Endothelial cell of umbilical vein (primary cell): ENCODE measurements around the gene PLPPR3. TPM values are rescaled to one million over a fixed set of nuclear protein-coding genes. Genes with fewer than 3 reads are reported as not detected.

Experiments
- BruUV-seq: library from RNA; stranded (reverse); fragments of 400-500 nt; replicated peaks from 2 replicates; lab custom pipeline; 2021; lab: Mats Ljungman, UMichigan
- CTCF ChIA-PET: fragments of 300-600, 350-600 bp; sonication (Branson Sonifier 250); formaldehyde crosslinking; loops from one replicate; lab custom pipeline; 2021; ENCODE audit warnings: antibody characterized with exemption, inconsistent platforms; lab: Charles Lee
- POLR2A ChIA-PET: fragments of 300-600, 350-600 bp; sonication (Branson Sonifier 250); formaldehyde crosslinking; loops from one replicate; lab custom pipeline; 2021; ENCODE audit warnings: antibody characterized with exemption, inconsistent platforms; lab: Charles Lee
- DNase-seq: peaks from one replicate; pipeline ENCODE4 v3.0.0-alpha.2; 2011; ENCODE audit warnings: low read depth, low spot score
- FAIRE-seq: peaks from 2 replicates; lab custom pipeline; 2011; peaks lifted over from hg19 to GRCh38; lab: Jason Lieb, UNC
- H2AFZ ChIP-seq: 2 replicates; pipeline ENCODE4 v1.6.0; 2012; ENCODE audit warnings: low read depth, low read length, control low read depth, inconsistent platforms
- H3K27ac ChIP-seq: 2 replicates; pipeline ENCODE4 v1.5.1; 2011; ENCODE audit warnings: low read depth, mild to moderate bottlenecking, control low read depth, low read length, moderate library complexity; ENCODE audit not compliant: insufficient read depth
- H3K27me3 ChIP-seq, 2 experiments: 2 replicates each; pipeline versions ENCODE4 v1.6.0 to v1.6.1; 2011; ENCODE audit warnings: low read length in 2 of 2, mixed read lengths in 1 of 2; ENCODE audit not compliant: control insufficient read depth in 2 of 2, insufficient read depth in 2 of 2
- H3K36me3 ChIP-seq, 2 experiments: 2 replicates in 1 of 2; 3 replicates in 1 of 2; pipeline ENCODE4 v1.5.1; 2011; ENCODE audit warnings: low read length in 2 of 2, mild to moderate bottlenecking in 1 of 2, moderate library complexity in 1 of 2; ENCODE audit not compliant: control insufficient read depth in 2 of 2, insufficient read depth in 2 of 2; ENCODE audit errors: extremely low read depth in 1 of 2
- H3K4me1 ChIP-seq: 3 replicates; pipeline ENCODE4 v1.5.1; 2011; ENCODE audit warnings: mild to moderate bottlenecking, low read length; ENCODE audit not compliant: control insufficient read depth, insufficient read depth; ENCODE audit errors: extremely low read depth
- H3K4me2 ChIP-seq: 2 replicates; pipeline ENCODE4 v1.6.1; 2011; ENCODE audit warnings: low read length, control low read depth, mixed read lengths; ENCODE audit not compliant: insufficient read depth
- H3K4me3 ChIP-seq, 3 experiments: fragments of 200-600 bp in 1 of 3; sonication (generic), shearing (Covaris generic) in 1 of 3; replicated peaks in 1 of 3; 2 replicates each; pipeline ENCODE4 v1.5.1; 2011 to 2016; ENCODE audit warnings: control low read depth in 3 of 3, low read length in 3 of 3, mild to moderate bottlenecking in 2 of 3, inconsistent platforms in 1 of 3, low read depth in 1 of 3, moderate library complexity in 1 of 3; ENCODE audit not compliant: insufficient read depth in 1 of 3
- H3K79me2 ChIP-seq: 2 replicates; pipeline ENCODE4 v1.6.0; 2012; ENCODE audit warnings: low read length, inconsistent platforms; ENCODE audit not compliant: control insufficient read depth, insufficient read depth
- H3K9ac ChIP-seq: replicated peaks from 2 replicates; pipeline ENCODE3; 2011; ENCODE audit warnings: low read length, control low read depth; ENCODE audit not compliant: insufficient read depth; ENCODE audit errors: extremely low read depth
- H3K9me1 ChIP-seq: replicated peaks from 3 replicates; pipeline ENCODE4 v1.6.0; 2011; ENCODE audit warnings: mild to moderate bottlenecking, low read length; ENCODE audit not compliant: control insufficient read depth, insufficient read depth; ENCODE audit errors: extremely low read depth
- H3K9me3 ChIP-seq: replicated peaks from 2 replicates; pipeline ENCODE4 v1.5.1; 2012; ENCODE audit warnings: low read length, inconsistent platforms; ENCODE audit not compliant: control insufficient read depth, insufficient read depth
- H4K20me1 ChIP-seq: replicated peaks from 2 replicates; pipeline ENCODE3; 2011; ENCODE audit warnings: mild to moderate bottlenecking, low read length; ENCODE audit not compliant: control insufficient read depth, insufficient read depth; ENCODE audit errors: extremely low read depth
- EZH2 ChIP-seq: IDR thresholded peaks from 2 replicates; pipeline ENCODE4 v1.6.1; 2012; ENCODE audit warnings: borderline replicate concordance, low read depth, mild to moderate bottlenecking, moderate library complexity, low read length, inconsistent platforms; ENCODE audit not compliant: severe bottlenecking
- FOS ChIP-seq: IDR thresholded peaks from 2 replicates; pipeline ENCODE4 v1.6.1; 2011; ENCODE audit warnings: mild to moderate bottlenecking, low read length, moderate library complexity, borderline replicate concordance; ENCODE audit not compliant: insufficient read depth
- GATA2 ChIP-seq: IDR thresholded peaks from 2 replicates; pipeline ENCODE4 v1.7.0; 2011; ENCODE audit warnings: low read depth, mild to moderate bottlenecking, moderate library complexity, mixed read lengths, low read length; ENCODE audit not compliant: insufficient read length, insufficient read depth
- JUN ChIP-seq: IDR thresholded peaks from 2 replicates; pipeline ENCODE4 v1.6.1; 2011; ENCODE audit warnings: borderline replicate concordance, low read depth; ENCODE audit not compliant: insufficient read length, insufficient read depth
- MAX ChIP-seq: IDR thresholded peaks from 2 replicates; pipeline ENCODE4 v1.6.1; 2011; ENCODE audit not compliant: insufficient read depth, insufficient read length
- MYC ChIP-seq: IDR thresholded peaks from one replicate; pipeline ENCODE4 v1.6.1; 2011; ENCODE audit warnings: mild to moderate bottlenecking, low read depth, low read length
- POLR2A ChIP-seq: IDR thresholded peaks from 2 replicates; pipeline ENCODE4 v1.6.1; 2012; ENCODE audit warnings: low read depth, mild to moderate bottlenecking, control low read depth, low read length
- POLR2AphosphoS5 ChIP-seq: IDR thresholded peaks from 2 replicates; pipeline ENCODE4 v1.6.1; 2012; ENCODE audit warnings: low read depth, mild to moderate bottlenecking, control low read depth, low read length, moderate library complexity; ENCODE audit not compliant: insufficient read depth
- dilution Hi-C: fragments of 300-500 bp; cut with MboI; formaldehyde crosslinking; loops from one replicate; pipeline ENCODE4 v1.15.0; 2019; ENCODE audit warnings: low sequenced_read_pairs; ENCODE audit not compliant: extremely low pct_ligation_motif_present
- intact Hi-C: fragments of 100-400 bp; cut with micrococcal nuclease; formaldehyde crosslinking; loops from one replicate; pipeline ENCODE4 v1.10.0; 2022
- polyA plus RNA-seq, 4 experiments: library from polyadenylated mRNA; depleted of rRNA in 3 of 4; stranded (reverse) in 3 of 4; unstranded in 1 of 4; fragments of >200 nt; gene quantifications; 2 replicates each; pipeline versions ENCODE4 v1.2.1 to v1.2.3, GENCODE V29; 2011 to 2012; ENCODE audit warnings: missing spikeins in 1 of 4
- total RNA-seq: library from RNA; stranded (reverse); gene quantifications from 2 replicates; pipeline ENCODE4 v1.2.3, GENCODE V29; 2021
- TF ChIP-seq, protein P1 (sequence below), 2 donors: IDR thresholded peaks; 1 replicate in 1 of 2; 2 replicates in 1 of 2; pipeline ENCODE4 v1.5.1; 2011; ENCODE audit warnings: low read length in 2 of 2, mild to moderate bottlenecking in 2 of 2, moderate library complexity in 2 of 2, control low read depth in 1 of 2, inconsistent platforms in 1 of 2, low read depth in 1 of 2; ENCODE audit not compliant: insufficient read depth in 1 of 2; ENCODE audit errors: extremely low read depth in 1 of 2

The PLPPR3 gene
- total and polyA plus RNA-seq, 2 donors (not counting 3 experiments of a cell fraction or from before 2014, with no cell fraction given) = 1.1 to 1.2 TPM

GRCh38 chr19:803099-803561, 18.6 kb downstream of the PLPPR3 start:
- ChIA-PET POLR2A (no interaction called here), CTCF (interaction anchor here (1.0 to 5.5 kb wide), 3 partner anchors 8 to 33 kb away, joined by 3 to 32 read pairs (median 5); no protein-coding TSS in a partner anchor)
- intact Hi-C loops = no loop called here
- BruUV-seq = no TSS peak
- no peak overlapping the region for H3K4me3 ChIP-seq
- no peak overlapping the region for H3K27ac ChIP-seq
- H3K9ac ChIP-seq = no peak overlapping the region
- no peak overlapping the region for H3K4me2 ChIP-seq
- peaks cover 35% of the 10 kb centered on the region for H3K4me1 ChIP-seq
- no peaks in the 10 kb centered on the region for H3K9me3 ChIP-seq
- H4K20me1 ChIP-seq = no peaks in the 10 kb centered on the region
- H3K9me1 ChIP-seq = no peaks in the 10 kb centered on the region
- H3K79me2 ChIP-seq = peaks cover 100% of the 10 kb centered on the region
- DNase-seq = no peak
- H2AFZ ChIP-seq = no peak overlapping the region
- TF ChIP-seq, protein P1, sequence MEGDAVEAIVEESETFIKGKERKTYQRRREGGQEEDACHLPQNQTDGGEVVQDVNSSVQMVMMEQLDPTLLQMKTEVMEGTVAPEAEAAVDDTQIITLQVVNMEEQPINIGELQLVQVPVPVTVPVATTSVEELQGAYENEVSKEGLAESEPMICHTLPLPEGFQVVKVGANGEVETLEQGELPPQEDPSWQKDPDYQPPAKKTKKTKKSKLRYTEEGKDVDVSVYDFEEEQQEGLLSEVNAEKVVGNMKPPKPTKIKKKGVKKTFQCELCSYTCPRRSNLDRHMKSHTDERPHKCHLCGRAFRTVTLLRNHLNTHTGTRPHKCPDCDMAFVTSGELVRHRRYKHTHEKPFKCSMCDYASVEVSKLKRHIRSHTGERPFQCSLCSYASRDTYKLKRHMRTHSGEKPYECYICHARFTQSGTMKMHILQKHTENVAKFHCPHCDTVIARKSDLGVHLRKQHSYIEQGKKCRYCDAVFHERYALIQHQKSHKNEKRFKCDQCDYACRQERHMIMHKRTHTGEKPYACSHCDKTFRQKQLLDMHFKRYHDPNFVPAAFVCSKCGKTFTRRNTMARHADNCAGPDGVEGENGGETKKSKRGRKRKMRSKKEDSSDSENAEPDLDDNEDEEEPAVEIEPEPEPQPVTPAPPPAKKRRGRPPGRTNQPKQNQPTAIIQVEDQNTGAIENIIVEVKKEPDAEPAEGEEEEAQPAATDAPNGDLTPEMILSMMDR (IDR thresholded peaks at IDR 0.05; ENCODE audit: extremely low read depth in 1 of 2, insufficient read depth in 1 of 2, low read depth in 1 of 2, low read length in 2 of 2) = no peak
- TF ChIP-seq JUN = no peak
- TF ChIP-seq POLR2AphosphoS5 = no peak
- no peak for TF ChIP-seq EZH2
- TF ChIP-seq MYC = no peak
- no peak for TF ChIP-seq GATA2
- TF ChIP-seq FOS = no peak
- TF ChIP-seq POLR2A = no peak
- TF ChIP-seq MAX = no peak
- H3K27me3 ChIP-seq = no peaks in the 10 kb centered on the region
- dilution Hi-C loops = no loop called here
- no peak for FAIRE-seq
- H3K36me3 ChIP-seq = peaks cover 55 to 64% of the 10 kb centered on the region in 2 experiments
